ENCODE results near the gene TREH. TPM values are rescaled to one million over a fixed set of nuclear protein-coding genes. Genes with fewer than 3 reads are reported as not detected.
A peak's percentile ranks its signal among the peaks of the same experiment; 100 is the strongest.

Gene TREH
- total and polyA plus RNA-seq, 2 of the 8 experiments (the other 6 are each of a cell fraction or from before 2014, with no cell fraction given) = 0.03 TPM; not detected in 1

- peak overlapping the region; percentile 36 to 72 (median 62) for H3K4me3 ChIP-seq (ENCODE audit: extremely low read depth in 1 of 4, insufficient read depth in 2 of 4, low read depth in 3 of 4, low read length in 4 of 4)
- DNase-seq (ENCODE audit: low read depth in 1 of 2, low spot score in 2 of 2) (no peak), FAIRE-seq (no peak)
- ChIA-PET CTCF (ENCODE audit: partially characterized antibody) (interaction anchor here (0.7 to 19.1 kb wide), 13 partner anchors 8 to 201 kb away, joined by 3 to 435 read pairs (median 8); partner anchors contain the start of gene PHLDB1), POLR2A (ENCODE audit: partially characterized antibody) (interaction anchor here (0.6 to 25.8 kb wide), 15 partner anchors 11 to 378 kb away, joined by 3 to 574 read pairs (median 3); partner anchors contain the start of genes ARCN1 and PHLDB1)
- no peak overlapping the region for H2BK20ac ChIP-seq (ENCODE audit: low read length)
- peaks cover 2% of the 10 kb centered on the region for H3K79me1 ChIP-seq (ENCODE audit: low read depth, low read length)
- H2BK15ac ChIP-seq (ENCODE audit: low read length) = peak overlapping the region; percentile 92; the same call in 1 of the 2 replicates
- peak overlapping the region; percentile 92 for H2BK5ac ChIP-seq (ENCODE audit: low read depth, low read length)
- H2AFZ ChIP-seq (ENCODE audit: low read length) = peak overlapping the region; percentile 12; the same call in 1 of the 2 replicates
- peak overlapping the region; percentile 88; the same call in 1 of the 2 replicates for H4K8ac ChIP-seq (ENCODE audit: extremely low read depth, insufficient read depth, low read length)
- peak overlapping the region; percentile 24 for H3K56ac ChIP-seq (replicated peaks; ENCODE audit: insufficient read length, low read depth, low read length)
- H3K23me2 ChIP-seq (ENCODE audit: low read depth, low read length) = peaks cover 9% of the 10 kb centered on the region; the same call in 1 of the 2 replicates
- H2AK5ac ChIP-seq (ENCODE audit: low read depth, low read length) = 0 out of 2 replicates have a peak overlapping the region, but pooled peaks have one; percentile 68
- no peak overlapping the region for H3K14ac ChIP-seq (ENCODE audit: insufficient read length)
- H3K23ac ChIP-seq (ENCODE audit: insufficient read length) = no peak overlapping the region
- peak overlapping the region; percentile 79 for H4K5ac ChIP-seq (ENCODE audit: insufficient read length, low read depth, low read length)
- H4K20me1 ChIP-seq (replicated peaks in 1 of 2; ENCODE audit: control insufficient read depth in 1 of 2, insufficient read depth in 2 of 2, low read length in 2 of 2) = peaks cover 2 to 13% of the 10 kb centered on the region in 2 experiments
- no peaks in the 10 kb centered on the region for H3K9me3 ChIP-seq (ENCODE audit: insufficient read depth in 2 of 2, low read depth in 1 of 2, low read length in 1 of 2)
- peaks cover 16 to 23% (median 19%) of the 10 kb centered on the region in 4 experiments for H3K4me1 ChIP-seq (replicated peaks in 1 of 4; ENCODE audit: control insufficient read depth in 3 of 4, insufficient read depth in 4 of 4, low read length in 3 of 4)
- peak overlapping the region; percentile 24 for H2BK120ac ChIP-seq (replicated peaks; ENCODE audit: low read depth, low read length)
- 7% methylated on average over 15 of the region's 15 CpGs; no CpG with 5 or more reads in 1 of the 2 experiments for WGBS, 2 experiments (ENCODE audit: extremely low coverage in 1 of 2, insufficient coverage in 1 of 2, insufficient read length in 1 of 2, insufficient replicate concordance in 2 of 2, low coverage in 1 of 2, low lambda C conversion rate in 2 of 2, missing lambda C conversion rate in 1 of 2)
- peak overlapping the region; percentile 89 for H3K27ac ChIP-seq (ENCODE audit: low read depth, low read length)
- H3K4ac ChIP-seq (replicated peaks; ENCODE audit: insufficient read length, low read depth, low read length) = peak overlapping the region; percentile 1
- H4K91ac ChIP-seq (replicated peaks; ENCODE audit: insufficient read length, low read length) = peak overlapping the region; percentile 87
- H2BK12ac ChIP-seq (ENCODE audit: low read depth, low read length) = peak overlapping the region; percentile 97
- peak overlapping the region; percentile 80 to 99 for H3K4me2 ChIP-seq (ENCODE audit: insufficient read depth in 1 of 2, low read depth in 2 of 2, low read length in 2 of 2)
- no peaks in the 10 kb centered on the region for H3K27me3 ChIP-seq (replicated peaks in 1 of 4; ENCODE audit: control insufficient read depth in 3 of 4, extremely low read depth in 1 of 4, insufficient read depth in 3 of 4, low read length in 3 of 4)
- peaks cover 2 to 48% (median 16%) of the 10 kb centered on the region in 4 experiments; a peak in 6 of 8 replicates for H3K36me3 ChIP-seq (ENCODE audit: control insufficient read depth in 2 of 4, insufficient read depth in 4 of 4, low read length in 3 of 4)
- H3K9ac ChIP-seq (replicated peaks in 1 of 4; ENCODE audit: extremely low read depth in 1 of 4, low read depth in 3 of 4, low read length in 3 of 4) = peak overlapping the region; percentile 62 to 79 (median 70)
- no peaks in the 10 kb centered on the region for H3K79me2 ChIP-seq (ENCODE audit: control insufficient read depth in 1 of 2, insufficient read depth in 2 of 2, low read length in 2 of 2)
- peak overlapping the region; percentile 97 for H3K18ac ChIP-seq (ENCODE audit: extremely low read depth, low read length)
- TF ChIP-seq BACH1 (IDR thresholded peaks at IDR 0.05; ENCODE audit: low read length) = no peak
- no peak for TF ChIP-seq NRF1 (IDR thresholded peaks at IDR 0.05; ENCODE audit: low read depth, low read length)
- TF ChIP-seq MAX (IDR thresholded peaks at IDR 0.05) = 0 out of 2 replicates have a peak, but pooled peaks have one; percentile 6
- TF ChIP-seq SAP30 (IDR thresholded peaks at IDR 0.05; ENCODE audit: insufficient read depth, insufficient replicate concordance, low read length) = peak; percentile 63
- no peak for TF ChIP-seq ASH2L (IDR thresholded peaks at IDR 0.05; ENCODE audit: low read length)
- no peak; a peak in 1 of 4 replicates for TF ChIP-seq SIN3A (conservative IDR thresholded peaks at IDR 0.05 in 1 of 2, IDR thresholded peaks at IDR 0.05 in 1 of 2; ENCODE audit: low read depth in 1 of 2, low read length in 2 of 2)
- TF ChIP-seq MAFK (IDR thresholded peaks at IDR 0.05; ENCODE audit: low read depth, low read length) = no peak
- TF ChIP-seq ATF3 (IDR thresholded peaks at IDR 0.05; ENCODE audit: insufficient read depth, low read depth, low read length) = no peak
- TF ChIP-seq SP1 (IDR thresholded peaks at IDR 0.05; ENCODE audit: low read depth, low read length) = 0 out of 2 replicates have a peak, but pooled peaks have one; percentile 1
- TF ChIP-seq NANOG (IDR thresholded peaks at IDR 0.05; ENCODE audit: insufficient read depth, low read depth, low read length, poor library complexity, severe bottlenecking) = no peak
- no peak for TF ChIP-seq POU5F1 (IDR thresholded peaks at IDR 0.05; ENCODE audit: low read depth, low read length)
- no peak for TF ChIP-seq ZNF274 (IDR thresholded peaks at IDR 0.05; ENCODE audit: borderline replicate concordance, extremely low read depth, low read length)
Observed at GRCh38 chr11:118635237-118635591, 44.2 kb downstream of the TREH start.
